HepG2 (cell line): ENCODE measurements around the gene ZNF524. TPM values are rescaled to one million over a fixed set of nuclear protein-coding genes. Genes with fewer than 3 reads are reported as not detected.

Experiments
- ATAC-seq: fragments of 200-7000 bp; cut with Tn5 transposase; 3 replicates; pipeline ENCODE4 v1.9.1; 2020; ENCODE audit warnings: mild to moderate bottlenecking, moderate library complexity
- BruUV-seq: library from RNA; stranded (reverse); fragments of 400-500 nt; replicated peaks from 2 replicates; lab custom pipeline; 2021; lab: Mats Ljungman, UMichigan
- CTCF ChIA-PET: fragments of 300-600 bp; formaldehyde crosslinking; extraction: SDS; loops from one replicate; lab custom pipeline; 2021; ENCODE audit warnings: low total read pairs, inconsistent platforms, low intra/inter-chr PET ratio; lab: Yijun Ruan, JAX
- POLR2A ChIA-PET: fragments of 350-600 bp; sonication (Branson Sonifier 250); formaldehyde crosslinking; loops from one replicate; lab custom pipeline; 2020; ENCODE audit warnings: antibody characterized with exemption, inconsistent platforms; lab: Yijun Ruan, JAX
- DNase-seq: peaks from one replicate; pipeline ENCODE4 v3.0.0-alpha.2; 2015; ENCODE audit warnings: low spot score
- FAIRE-seq: peaks from 3 replicates; lab custom pipeline; 2011; peaks lifted over from hg19 to GRCh38; lab: Jason Lieb, UNC
- H2AFZ ChIP-seq: one replicate; pipeline ENCODE4 v1.6.1; 2011; ENCODE audit warnings: low read length, inconsistent platforms
- H3K27ac ChIP-seq: fragments of 300-600 bp; 3 replicates; pipeline ENCODE4 v1.8.0; 2011; ENCODE audit warnings: mixed run types, mild to moderate bottlenecking, mixed read lengths, low read length, inconsistent platforms; ENCODE audit not compliant: insufficient read depth; ENCODE audit errors: extremely low read length
- H3K27me3 ChIP-seq, 2 experiments: fragments of 200-600 bp in 1 of 2; 2 replicates in 1 of 2; 3 replicates in 1 of 2; pipeline versions ENCODE4 v1.6.0 to v1.8.0; 2011; ENCODE audit warnings: low read length in 2 of 2, mild to moderate bottlenecking in 2 of 2, moderate library complexity in 2 of 2, inconsistent platforms in 1 of 2; ENCODE audit not compliant: insufficient read depth in 2 of 2, control insufficient read depth in 1 of 2
- H3K36me3 ChIP-seq, 2 experiments: fragments of 200-600 bp in 1 of 2; replicated peaks in 1 of 2; 2 replicates in 1 of 2; 3 replicates in 1 of 2; pipeline versions ENCODE4 v1.5.1 to v1.8.0; 2011; ENCODE audit warnings: low read length in 2 of 2, inconsistent platforms in 1 of 2; ENCODE audit not compliant: insufficient read depth in 2 of 2, control insufficient read depth in 1 of 2
- H3K4me1 ChIP-seq: 2 replicates; pipeline ENCODE4 v1.5.1; 2012; ENCODE audit warnings: low read length, inconsistent platforms; ENCODE audit not compliant: insufficient read depth
- H3K4me2 ChIP-seq: 2 replicates; pipeline ENCODE4 v1.6.0; 2011; ENCODE audit warnings: low read depth, low read length, inconsistent platforms
- H3K4me3 ChIP-seq, 3 experiments: fragments of 200-600 bp in 1 of 3; sonication (generic), shearing (Covaris generic) in 1 of 3; replicated peaks in 1 of 3; 2 replicates each; pipeline ENCODE4 v1.5.1; 2011 to 2016; ENCODE audit warnings: low read length in 3 of 3, inconsistent platforms in 2 of 3, low read depth in 2 of 3, mild to moderate bottlenecking in 2 of 3, control low read depth in 1 of 3, mixed read lengths in 1 of 3; ENCODE audit not compliant: insufficient read depth in 1 of 3
- H3K79me2 ChIP-seq: one replicate; pipeline ENCODE4 v1.6.1; 2011; ENCODE audit warnings: low read length, inconsistent platforms; ENCODE audit not compliant: insufficient read depth
- H3K9ac ChIP-seq: 2 replicates; pipeline ENCODE4 v1.6.0; 2011; ENCODE audit warnings: mild to moderate bottlenecking, low read depth, low read length, inconsistent platforms; ENCODE audit not compliant: insufficient read depth
- H3K9me3 ChIP-seq: 2 replicates; pipeline ENCODE4 v1.5.1; 2012; ENCODE audit warnings: mild to moderate bottlenecking, low read length
- H4K20me1 ChIP-seq: 2 replicates; pipeline ENCODE4 v1.6.0; 2011; ENCODE audit warnings: inconsistent platforms, mild to moderate bottlenecking, low read length, moderate library complexity; ENCODE audit not compliant: insufficient read depth
- AHDC1 ChIP-seq: sonication (generic); formaldehyde crosslinking; IDR thresholded peaks from 2 replicates; pipeline ENCODE4 v1.5.1; 2020; ENCODE audit warnings: mild to moderate bottlenecking, missing genetic modification reagents, borderline replicate concordance
- KLF16 ChIP-seq, 2 experiments: sonication (generic) in 1 of 2; formaldehyde crosslinking in 1 of 2; IDR thresholded peaks; 2 replicates each; pipeline versions ENCODE4 v1.6.1 to v1.8.0; 2016 to 2023; ENCODE audit warnings: missing genetic modification reagents in 2 of 2, missing compliant biosample characterization in 1 of 2
- MTA3 ChIP-seq: sonication (generic); formaldehyde crosslinking; IDR thresholded peaks from 2 replicates; pipeline ENCODE4 v1.4.0; 2020; ENCODE audit warnings: missing genetic modification reagents
- MYPOP ChIP-seq: sonication (generic); formaldehyde crosslinking; IDR thresholded peaks from 2 replicates; pipeline ENCODE4 v1.8.1; 2023; ENCODE audit warnings: mild to moderate bottlenecking, moderate library complexity, missing genetic modification reagents
- NFE2L2 ChIP-seq: fragments of 150-350 bp; IDR thresholded peaks from 2 replicates; pipeline ENCODE4 v1.6.1; 2014; ENCODE audit warnings: low read length
- NPAS2 ChIP-seq: sonication (generic); formaldehyde crosslinking; IDR thresholded peaks from 2 replicates; pipeline ENCODE4 v1.8.0; 2022; ENCODE audit warnings: mild to moderate bottlenecking, missing genetic modification reagents, borderline replicate concordance
- SAP130 ChIP-seq: IDR thresholded peaks from 2 replicates; pipeline ENCODE4 v1.6.1; 2016; ENCODE audit warnings: low read depth
- ZBTB20 ChIP-seq: sonication (generic); formaldehyde crosslinking; IDR thresholded peaks from 2 replicates; pipeline ENCODE4 v1.8.1; 2023; ENCODE audit warnings: missing genetic modification reagents, low read depth, mild to moderate bottlenecking, borderline replicate concordance
- ZBTB3 ChIP-seq: sonication (generic); formaldehyde crosslinking; IDR thresholded peaks from 2 replicates; pipeline ENCODE4 v1.4.0; 2020; ENCODE audit warnings: low read depth, mild to moderate bottlenecking, moderate library complexity, missing genetic modification reagents, borderline replicate concordance
- ZNF496 ChIP-seq: sonication (generic); formaldehyde crosslinking; IDR thresholded peaks from 2 replicates; pipeline ENCODE4 v1.8.1; 2023; ENCODE audit warnings: mild to moderate bottlenecking, moderate library complexity, missing genetic modification reagents; ENCODE audit not compliant: insufficient replicate concordance
- ZNF530 ChIP-seq: sonication (generic); formaldehyde crosslinking; IDR thresholded peaks from 2 replicates; pipeline ENCODE4 v1.5.0; 2020; ENCODE audit warnings: low read depth, mild to moderate bottlenecking, missing genetic modification reagents
- ZNF577 ChIP-seq: sonication (generic); formaldehyde crosslinking; IDR thresholded peaks from 2 replicates; pipeline ENCODE4 v1.4.0; 2020; ENCODE audit warnings: mild to moderate bottlenecking, low read depth, missing genetic modification reagents, borderline replicate concordance
- ZNF780A ChIP-seq: sonication (generic); formaldehyde crosslinking; IDR thresholded peaks from 2 replicates; pipeline ENCODE4 v1.8.0; 2022; ENCODE audit warnings: mild to moderate bottlenecking, missing genetic modification reagents, moderate library complexity
- ZSCAN21 ChIP-seq: sonication (generic); formaldehyde crosslinking; IDR thresholded peaks from 2 replicates; pipeline ENCODE4 v1.8.0; 2022; ENCODE audit warnings: mild to moderate bottlenecking, missing genetic modification reagents, moderate library complexity, borderline replicate concordance
- WGBS: methylation state at CpG from one replicate; pipeline ENCODE4 v1.1.6; 2017; ENCODE audit warnings: low lambda C conversion rate; 5-methylcytosine and 5-hydroxymethylcytosine counted together
- in situ Hi-C: cut with HindIII; loops from 2 replicates; pipeline ENCODE4 v1.10.0; 2017; ENCODE audit warnings: low pct_unique_long_range_greater_than_20kb; ENCODE audit not compliant: extremely low pct_ligation_motif_present
- intact Hi-C: fragments of 100-400 bp; cut with micrococcal nuclease; formaldehyde crosslinking; loops from one replicate; pipeline ENCODE4 v1.10.0; 2022; ENCODE audit not compliant: unreplicated experiment
- polyA plus RNA-seq, 8 experiments: library from polyadenylated mRNA; depleted of rRNA in 3 of 8; stranded (reverse) in 7 of 8; unstranded in 1 of 8; fragments of >200 nt; fragmentation: Illumina TruSeq in 4 of 8; extraction: Trizol in 4 of 8; gene quantifications; 2 replicates each; pipeline versions ENCODE4 v1.2.1 to v1.2.3, GENCODE V29; 2011 to 2016; ENCODE audit warnings: low read depth in 4 of 8, missing spikeins in 1 of 8, mixed read lengths in 1 of 8; ENCODE audit not compliant: insufficient read depth in 1 of 8
- total RNA-seq, 5 experiments: library from RNA; depleted of rRNA; stranded (reverse); fragments of >200 nt; fragmentation: Illumina TruSeq; extraction: Trizol; gene quantifications; 2 replicates each; pipeline ENCODE4 v1.2.3, GENCODE V29; 2016; ENCODE audit warnings: low read depth in 1 of 5
- TF ChIP-seq, protein P1 (sequence below): fragments of 450-650 bp; IDR thresholded peaks from 2 replicates; pipeline ENCODE4 v1.6.1; 2017; ENCODE audit warnings: mild to moderate bottlenecking

Gene ZNF524
- total and polyA plus RNA-seq, 2 of the 13 experiments (the other 11 are each of a cell fraction or from before 2014, with no cell fraction given) = 3.2 to 4.6 TPM

GRCh38 chr19:55626350-55626749, 26.3 kb downstream of the ZNF524 start:
- in situ Hi-C loops (no loop called here), intact Hi-C loops (no loop called here)
- Histone ChIP-seq H3K4me2 (no peak overlapping the region), H3K9ac (no peak overlapping the region), H2AFZ (no peak overlapping the region), H3K36me3 (0 out of 5 replicates have a peak, but pooled peaks cover 0 to under 1% of the 10 kb centered on the region in 2 experiments), H3K4me1 (peaks cover 27% of the 10 kb centered on the region), H3K4me3 (no peak overlapping the region), H3K27me3 (no peaks in the 10 kb centered on the region), H3K27ac (no peak overlapping the region), H4K20me1 (peaks cover 14% of the 10 kb centered on the region; the same call in 1 of the 2 replicates), H3K79me2 (peaks cover 4% of the 10 kb centered on the region), H3K9me3 (no peaks in the 10 kb centered on the region)
- no peak for ATAC-seq
- no peak for DNase-seq
- FAIRE-seq = no peak
- WGBS = 74% methylated on average over 11 of the region's 11 CpGs
- CTCF ChIA-PET = no interaction called here
- POLR2A ChIA-PET = interaction anchor here (1.3 to 1.4 kb wide), 2 partner anchors 12 to 28 kb away, joined by 4 to 6 read pairs; partner anchors contain the start of gene U2AF2
- BruUV-seq = no TSS peak
- TF ChIP-seq NPAS2 (CRISPR knock-in tag) = no peak
- TF ChIP-seq, protein P1, sequence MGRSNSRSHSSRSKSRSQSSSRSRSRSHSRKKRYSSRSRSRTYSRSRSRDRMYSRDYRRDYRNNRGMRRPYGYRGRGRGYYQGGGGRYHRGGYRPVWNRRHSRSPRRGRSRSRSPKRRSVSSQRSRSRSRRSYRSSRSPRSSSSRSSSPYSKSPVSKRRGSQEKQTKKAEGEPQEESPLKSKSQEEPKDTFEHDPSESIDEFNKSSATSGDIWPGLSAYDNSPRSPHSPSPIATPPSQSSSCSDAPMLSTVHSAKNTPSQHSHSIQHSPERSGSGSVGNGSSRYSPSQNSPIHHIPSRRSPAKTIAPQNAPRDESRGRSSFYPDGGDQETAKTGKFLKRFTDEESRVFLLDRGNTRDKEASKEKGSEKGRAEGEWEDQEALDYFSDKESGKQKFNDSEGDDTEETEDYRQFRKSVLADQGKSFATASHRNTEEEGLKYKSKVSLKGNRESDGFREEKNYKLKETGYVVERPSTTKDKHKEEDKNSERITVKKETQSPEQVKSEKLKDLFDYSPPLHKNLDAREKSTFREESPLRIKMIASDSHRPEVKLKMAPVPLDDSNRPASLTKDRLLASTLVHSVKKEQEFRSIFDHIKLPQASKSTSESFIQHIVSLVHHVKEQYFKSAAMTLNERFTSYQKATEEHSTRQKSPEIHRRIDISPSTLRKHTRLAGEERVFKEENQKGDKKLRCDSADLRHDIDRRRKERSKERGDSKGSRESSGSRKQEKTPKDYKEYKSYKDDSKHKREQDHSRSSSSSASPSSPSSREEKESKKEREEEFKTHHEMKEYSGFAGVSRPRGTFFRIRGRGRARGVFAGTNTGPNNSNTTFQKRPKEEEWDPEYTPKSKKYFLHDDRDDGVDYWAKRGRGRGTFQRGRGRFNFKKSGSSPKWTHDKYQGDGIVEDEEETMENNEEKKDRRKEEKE = no peak
- no peak for TF ChIP-seq ZSCAN21
- TF ChIP-seq MTA3 (CRISPR knock-in tag) = no peak
- no peak for TF ChIP-seq MYPOP (CRISPR knock-in tag)
- TF ChIP-seq ZBTB3 (CRISPR knock-in tag) = no peak
- no peak for TF ChIP-seq ZNF496 (CRISPR knock-in tag)
- TF ChIP-seq ZNF530 (CRISPR knock-in tag) = no peak
- no peak for TF ChIP-seq NFE2L2
- no peak for TF ChIP-seq ZBTB20 (CRISPR knock-in tag)
- no peak for TF ChIP-seq SAP130 (CRISPR knock-in tag)
- TF ChIP-seq KLF16 (CRISPR knock-in tag; IDR thresholded peaks at IDR 0.05) = no peak
- no peak for TF ChIP-seq ZNF780A
- TF ChIP-seq AHDC1 (CRISPR knock-in tag) = no peak
- TF ChIP-seq ZNF577 (CRISPR knock-in tag) = no peak
